HCT116 (cell line): ENCODE data around the gene COL18A1. TPM values are rescaled to one million over a fixed set of nuclear protein-coding genes. Genes with fewer than 3 reads are reported as not detected.

Experiments
- ATAC-seq: fragments of 200-7000 bp; cut with Tn5 transposase; 2 replicates; pipeline ENCODE4 v1.9.1; 2020; ENCODE audit warnings: mild to moderate bottlenecking, moderate library complexity
- BruUV-seq: library from RNA; stranded (reverse); fragments of 400-500 nt; replicated peaks from 2 replicates; lab custom pipeline; 2021; lab: Mats Ljungman, UMichigan
- CTCF ChIA-PET: fragments of 300-600 bp; sonication (Branson Sonifier 250); formaldehyde crosslinking; loops from one replicate; lab custom pipeline; 2021; ENCODE audit warnings: antibody characterized with exemption; lab: Charles Lee
- POLR2A ChIA-PET: fragments of 300-600, 350-600 bp; sonication (Branson Sonifier 250); formaldehyde crosslinking; loops from one replicate; lab custom pipeline; 2021; ENCODE audit warnings: antibody characterized with exemption; lab: Charles Lee
- RAD21 ChIA-PET, 2 experiments: fragments of 300-600 bp; sonication (Branson Sonifier 250); formaldehyde crosslinking; loops; one replicate each; lab custom pipeline; 2023; ENCODE audit warnings: low total read pairs in 2 of 2; ENCODE audit not compliant: uncharacterized antibody in 2 of 2, unreplicated experiment in 2 of 2, low non-redundant PET in 1 of 2; lab: Charles Lee
- DNase-seq: peaks from one replicate; pipeline ENCODE4 v3.0.0-alpha.2; 2010; ENCODE audit warnings: low read depth, low spot score
- H2AFZ ChIP-seq: fragments of 200-600 bp; shearing (Covaris generic), sonication (generic); 2 replicates; pipeline ENCODE4 v1.6.1; 2017; ENCODE audit warnings: low read depth, mixed run types, mixed read lengths, antibody characterized with exemption, low read length; ENCODE audit not compliant: poor library complexity, severe bottlenecking
- H3K27ac ChIP-seq: 2 replicates; pipeline ENCODE4 v1.5.1; 2012; ENCODE audit warnings: low read depth, low read length
- H3K27me3 ChIP-seq: fragments of 200-600 bp; sonication (generic); 2 replicates; pipeline ENCODE4 v1.6.1; 2016; ENCODE audit warnings: mixed run types, low read length, mixed read lengths; ENCODE audit not compliant: insufficient read depth
- H3K36me3 ChIP-seq, 2 experiments: fragments of 200-500 bp in 1 of 2; fragments of 200-600 bp in 1 of 2; sonication (Bioruptor generic) in 1 of 2; sonication (generic) in 1 of 2; 2 replicates each; pipeline versions ENCODE4 v1.5.1 to v1.6.1; 2014 to 2016; ENCODE audit warnings: low read length in 2 of 2, inconsistent platforms in 1 of 2, mixed read lengths in 1 of 2, mixed run types in 1 of 2; ENCODE audit not compliant: insufficient read depth in 2 of 2, control insufficient read depth in 1 of 2
- H3K4me1 ChIP-seq, 2 experiments: fragments of 200-600 bp in 1 of 2; sonication (generic) in 1 of 2; 2 replicates each; pipeline versions ENCODE4 v1.5.1 to v1.6.1; 2012 to 2017; ENCODE audit warnings: low read length in 2 of 2, inconsistent platforms in 1 of 2, mild to moderate bottlenecking in 1 of 2, mixed read lengths in 1 of 2, mixed run types in 1 of 2, moderate library complexity in 1 of 2; ENCODE audit not compliant: insufficient read depth in 2 of 2, control insufficient read depth in 1 of 2
- H3K4me2 ChIP-seq: fragments of 200-600 bp; sonication (generic); 2 replicates; pipeline ENCODE4 v1.6.1; 2017; ENCODE audit warnings: mixed run types, low read length, mixed read lengths
- H3K4me3 ChIP-seq, 2 experiments: fragments of 200-600 bp in 1 of 2; sonication (generic) in 1 of 2; replicated peaks in 1 of 2; 2 replicates each; pipeline ENCODE4 v1.5.1; 2011 to 2016; ENCODE audit warnings: low read length in 2 of 2, control low read depth in 1 of 2, low read depth in 1 of 2, mild to moderate bottlenecking in 1 of 2, mixed read lengths in 1 of 2, mixed run types in 1 of 2
- H3K79me2 ChIP-seq: fragments of 200-600 bp; sonication (generic); 2 replicates; pipeline ENCODE4 v1.6.1; 2017; ENCODE audit warnings: mild to moderate bottlenecking, mixed run types, low read length, moderate library complexity, mixed read lengths; ENCODE audit not compliant: insufficient read depth
- H3K9ac ChIP-seq: fragments of 200-600 bp; sonication (generic); 2 replicates; pipeline ENCODE4 v1.6.1; 2016; ENCODE audit warnings: low read length, mixed read lengths
- H3K9me2 ChIP-seq: fragments of 200-600 bp; sonication (generic), shearing (Covaris generic); 2 replicates; pipeline ENCODE4 v1.6.1; 2017; ENCODE audit warnings: mixed run types, mild to moderate bottlenecking, moderate library complexity; ENCODE audit not compliant: insufficient read depth
- H3K9me3 ChIP-seq, 2 experiments: fragments of 200-500 bp in 1 of 2; fragments of 200-600 bp in 1 of 2; sonication (Bioruptor generic) in 1 of 2; sonication (generic) in 1 of 2; 2 replicates each; pipeline ENCODE4 v1.6.1; 2014 to 2017; ENCODE audit warnings: low read length in 2 of 2, mixed read lengths in 2 of 2, inconsistent platforms in 1 of 2, low read depth in 1 of 2, mild to moderate bottlenecking in 1 of 2, mixed run types in 1 of 2, moderate library complexity in 1 of 2; ENCODE audit not compliant: control insufficient read depth in 1 of 2, insufficient read depth in 1 of 2
- H4K20me1 ChIP-seq: fragments of 200-600 bp; sonication (generic), shearing (Covaris generic); 2 replicates; pipeline ENCODE4 v1.6.1; 2017; ENCODE audit warnings: mixed run types, mild to moderate bottlenecking, moderate library complexity; ENCODE audit not compliant: insufficient read depth
- CTCF ChIP-seq, 3 experiments: fragments of 200-600 bp in 1 of 3; sonication (generic) in 1 of 3; IDR thresholded peaks in 2 of 3; conservative IDR thresholded peaks in 1 of 3; 2 replicates each; pipeline ENCODE4 v1.5.1; 2012 to 2017; ENCODE audit warnings: low read depth in 2 of 3, low read length in 2 of 3, antibody characterized with exemption in 1 of 3, borderline replicate concordance in 1 of 3, control low read depth in 1 of 3, mild to moderate bottlenecking in 1 of 3, mixed read lengths in 1 of 3, mixed run types in 1 of 3, moderate library complexity in 1 of 3; ENCODE audit not compliant: insufficient read depth in 1 of 3
- RAD21 ChIP-seq: IDR thresholded peaks from 2 replicates; pipeline ENCODE4 v1.6.1; 2012; ENCODE audit warnings: low read depth, mild to moderate bottlenecking
- REST ChIP-seq: IDR thresholded peaks from 2 replicates; pipeline ENCODE4 v1.6.1; 2012; ENCODE audit warnings: low read depth
- intact Hi-C: fragments of 100-400 bp; cut with micrococcal nuclease; formaldehyde crosslinking; loops from 2 replicates; pipeline ENCODE4 v1.10.0; 2022
- total RNA-seq: library from RNA; stranded (reverse); gene quantifications from one replicate; pipeline ENCODE4 v1.2.1, GENCODE V29; 2021; ENCODE audit not compliant: unreplicated experiment

The COL18A1 gene
- total RNA-seq, 1 experiment from 2014 or later = 59.5 TPM

GRCh38 chr21:45439161-45439872, 34.4 kb downstream of the COL18A1 start:
- Histone ChIP-seq H3K27me3 (no peaks in the 10 kb centered on the region), H3K9me3 (no peaks in the 10 kb centered on the region), H3K4me3 (no peak overlapping the region), H3K4me1 (peaks cover 0 to 9% of the 10 kb centered on the region in 2 experiments; a peak in 1 of 4 replicates), H3K79me2 (peaks cover 20% of the 10 kb centered on the region; the same call in 1 of the 2 replicates), H3K36me3 (no peaks in the 10 kb centered on the region), H3K9me2 (no peaks in the 10 kb centered on the region), H3K9ac (no peak overlapping the region), H3K4me2 (peak overlapping the region; percentile 38), H3K27ac (peak overlapping the region; percentile 2; the same call in 1 of the 2 replicates), H2AFZ (no peak overlapping the region), H4K20me1 (no peaks in the 10 kb centered on the region)
- ChIA-PET CTCF (interaction anchor here (0.9 to 1.8 kb wide), 3 partner anchors 147 to 298 kb away, joined by 4 to 10 read pairs (median 5); partner anchors contain the start of gene POFUT2), POLR2A (no interaction called here), RAD21 (interaction anchor here in 1 of 2 experiments (1.3 kb wide), 1 partner anchor 147 kb away, joined by 4 read pairs; no protein-coding TSS in a partner anchor)
- peak; percentile 50 for DNase-seq
- intact Hi-C loops = loop anchor here (1.0 kb wide), 2 partner anchors 147 to 299 kb away; no protein-coding TSS in a partner anchor
- peak; percentile 95 for ATAC-seq
- BruUV-seq = no TSS peak
- TF ChIP-seq CTCF (IDR thresholded peaks at IDR 0.05 in 2 of 3, conservative IDR thresholded peaks at IDR 0.05 in 1 of 3; ENCODE audit: borderline replicate concordance in 1 of 3, insufficient read depth in 1 of 3, low read depth in 2 of 3, low read length in 2 of 3) (peak; percentile 79 to 90 (median 82)), RAD21 (peak; percentile 97), REST (no peak)
